ENCODE measurements around the gene OR51I2. TPM values are rescaled to one million over a fixed set of nuclear protein-coding genes. Genes with fewer than 3 reads are reported as not detected.

Gene OR51I2
- total RNA-seq, 1 experiment from 2014 or later: not detected

GRCh38 chr11:5499671-5500070, 50.5 kb downstream of the OR51I2 start:
- ChIA-PET RAD21 (ENCODE audit: low non-redundant PET in 1 of 2, low total read pairs in 2 of 2, uncharacterized antibody in 2 of 2, unreplicated experiment in 2 of 2) (interaction anchor here in 1 of 2 experiments (0.6 kb wide), 1 partner anchor 308 kb away, joined by 8 read pairs; no protein-coding TSS in a partner anchor), CTCF (no interaction called here)
- intact Hi-C loops (cut with micrococcal nuclease): no loop called here

DNA sequence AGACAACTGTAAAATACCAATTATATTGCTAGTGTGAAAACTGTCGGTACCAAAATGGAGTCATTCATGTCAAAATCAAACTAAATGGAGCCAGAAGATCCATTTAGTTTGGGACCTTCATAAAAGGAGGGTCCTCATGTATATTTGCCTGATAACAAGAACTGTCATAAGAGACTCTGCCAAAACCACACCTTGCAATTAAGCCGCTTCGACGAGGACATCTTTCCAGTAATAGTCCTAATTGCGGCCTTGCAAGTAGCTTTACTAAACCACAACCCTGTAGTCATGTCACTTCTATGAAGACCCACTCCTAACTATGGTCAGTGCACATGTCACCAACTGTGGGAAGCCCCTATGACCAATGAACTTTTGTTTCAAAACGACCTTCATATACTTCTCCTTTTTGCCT, 51.3 kb downstream of the OR51I2 start:
- no TSS peak for BruUV-seq (replicated peaks)
- H3K27ac ChIP-seq (ENCODE audit: low read depth, low read length): peak overlapping the region; percentile 26; the same call in 1 of the 2 replicates
- DNase-seq (ENCODE audit: low read depth, low spot score) (no peak), ATAC-seq (no peak)
- no peak overlapping the region for H3K4me3 ChIP-seq (replicated peaks in 1 of 2; ENCODE audit: low read depth in 1 of 2, low read length in 2 of 2)
- H3K4me1 ChIP-seq (ENCODE audit: control insufficient read depth in 1 of 2, insufficient read depth in 2 of 2, low read length in 2 of 2): peaks cover 10 to 86% of the 10 kb centered on the region in 2 experiments
- peak overlapping the region; percentile 24; the same call in 1 of the 2 replicates for H3K4me2 ChIP-seq (ENCODE audit: low read length)
- no peaks in the 10 kb centered on the region for H3K27me3 ChIP-seq (ENCODE audit: insufficient read depth, low read length)
- H3K9ac ChIP-seq (ENCODE audit: low read length): peak overlapping the region; percentile 33
- peaks cover 100% of the 10 kb centered on the region for H3K79me2 ChIP-seq (ENCODE audit: insufficient read depth, low read length)
- POLR2A ChIA-PET: no interaction called here
- intact Hi-C loops (cut with micrococcal nuclease): no loop called here
- RAD21 ChIA-PET (ENCODE audit: low non-redundant PET in 1 of 2, low total read pairs in 2 of 2, uncharacterized antibody in 2 of 2, unreplicated experiment in 2 of 2): no interaction called here
- H3K9me2 ChIP-seq (ENCODE audit: insufficient read depth): no peaks in the 10 kb centered on the region
- H2AFZ ChIP-seq (ENCODE audit: low read depth, low read length, poor library complexity, severe bottlenecking): no peak overlapping the region
- peaks cover 9 to 88% of the 10 kb centered on the region in 2 experiments for H3K36me3 ChIP-seq (ENCODE audit: control insufficient read depth in 1 of 2, insufficient read depth in 2 of 2, low read length in 2 of 2)
- TF ChIP-seq SIN3A (IDR thresholded peaks at IDR 0.05; ENCODE audit: low read depth) (no peak), RAD21 (IDR thresholded peaks at IDR 0.05; ENCODE audit: low read depth) (no peak), ELF1 (IDR thresholded peaks at IDR 0.05; ENCODE audit: borderline replicate concordance, low read depth) (no peak), YY1 (IDR thresholded peaks at IDR 0.05; ENCODE audit: extremely low read depth, insufficient replicate concordance, low read depth, low read length) (no peak), POLR2AphosphoS5 (IDR thresholded peaks at IDR 0.05; ENCODE audit: low read depth, low read length) (no peak), SRF (IDR thresholded peaks at IDR 0.05; ENCODE audit: low read depth) (no peak), JUND (IDR thresholded peaks at IDR 0.05) (no peak), EZH2phosphoT487 (IDR thresholded peaks at IDR 0.05; ENCODE audit: borderline replicate concordance) (no peak), CBX3 (IDR thresholded peaks at IDR 0.05; ENCODE audit: low read depth) (no peak), FOSL1 (IDR thresholded peaks at IDR 0.05; ENCODE audit: low read depth) (no peak), ZBTB33 (IDR thresholded peaks at IDR 0.05; ENCODE audit: extremely low read depth, insufficient replicate concordance, low read length) (no peak), CEBPB (IDR thresholded peaks at IDR 0.05; ENCODE audit: low read depth) (no peak)
- TF ChIP-seq, protein P1, sequence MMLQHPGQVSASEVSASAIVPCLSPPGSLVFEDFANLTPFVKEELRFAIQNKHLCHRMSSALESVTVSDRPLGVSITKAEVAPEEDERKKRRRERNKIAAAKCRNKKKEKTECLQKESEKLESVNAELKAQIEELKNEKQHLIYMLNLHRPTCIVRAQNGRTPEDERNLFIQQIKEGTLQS (IDR thresholded peaks at IDR 0.05): no peak
- CTCF ChIA-PET: no interaction called here
- no peaks in the 10 kb centered on the region for H3K9me3 ChIP-seq (ENCODE audit: control insufficient read depth in 1 of 2, insufficient read depth in 1 of 2, low read depth in 1 of 2, low read length in 2 of 2)
- peaks cover 48% of the 10 kb centered on the region; the same call in 1 of the 2 replicates for H4K20me1 ChIP-seq (ENCODE audit: insufficient read depth)

More at GRCh38 chr11:5499671-5500070, 50.5 kb downstream of the OR51I2 start:
- Histone ChIP-seq H3K36me3 (ENCODE audit: control insufficient read depth in 1 of 2, insufficient read depth in 2 of 2, low read length in 2 of 2) (peaks cover 10 to 87% of the 10 kb centered on the region in 2 experiments), H3K79me2 (ENCODE audit: insufficient read depth, low read length) (peaks cover 100% of the 10 kb centered on the region), H3K4me2 (ENCODE audit: low read length) (peak overlapping the region; percentile 24; the same call in 1 of the 2 replicates), H4K20me1 (ENCODE audit: insufficient read depth) (peaks cover 48% of the 10 kb centered on the region; the same call in 1 of the 2 replicates), H3K9me3 (ENCODE audit: control insufficient read depth in 1 of 2, insufficient read depth in 1 of 2, low read depth in 1 of 2, low read length in 2 of 2) (no peaks in the 10 kb centered on the region), H3K4me3 (replicated peaks in 1 of 2; ENCODE audit: low read depth in 1 of 2, low read length in 2 of 2) (no peak overlapping the region), H3K27ac (ENCODE audit: low read depth, low read length) (peak overlapping the region; percentile 26; the same call in 1 of the 2 replicates), H2AFZ (ENCODE audit: low read depth, low read length, poor library complexity, severe bottlenecking) (no peak overlapping the region), H3K9ac (ENCODE audit: low read length) (peak overlapping the region; percentile 33), H3K27me3 (ENCODE audit: insufficient read depth, low read length) (no peaks in the 10 kb centered on the region), H3K9me2 (ENCODE audit: insufficient read depth) (no peaks in the 10 kb centered on the region), H3K4me1 (ENCODE audit: control insufficient read depth in 1 of 2, insufficient read depth in 2 of 2, low read length in 2 of 2) (peaks cover 10 to 87% of the 10 kb centered on the region in 2 experiments)
- no peak for TF ChIP-seq ELF1 (IDR thresholded peaks at IDR 0.05; ENCODE audit: borderline replicate concordance, low read depth)
- no peak for TF ChIP-seq EZH2 (IDR thresholded peaks at IDR 0.05)
- DNase-seq (ENCODE audit: low read depth, low spot score) (no peak), ATAC-seq (no peak)
- POLR2A ChIA-PET: no interaction called here
- no TSS peak for BruUV-seq (replicated peaks)

Measured in HCT116 (cell line).